B cell (primary cell): Measurements from ENCODE around the gene PTBP3. TPM values are rescaled to one million over a fixed set of nuclear protein-coding genes. Genes with fewer than 3 reads are reported as not detected.

Experiments
- ATAC-seq: fragments of 200-7000 bp; cut with Tn5 transposase; one replicate; pipeline ENCODE4 v1.10.0; 2021; ENCODE audit warnings: low read depth, mild to moderate bottlenecking, moderate number of reproducible peaks, moderate library complexity
- CTCF ChIA-PET: fragments of 350-600 bp; sonication (Branson Sonifier 250); formaldehyde crosslinking; loops from one replicate; lab custom pipeline; 2021; ENCODE audit warnings: antibody characterized with exemption, inconsistent platforms; lab: Charles Lee
- POLR2A ChIA-PET: fragments of 350-600 bp; sonication (Branson Sonifier 250); formaldehyde crosslinking; loops from one replicate; lab custom pipeline; 2021; ENCODE audit warnings: antibody characterized with exemption; lab: Charles Lee
- DNase-seq: peaks from one replicate; pipeline ENCODE4 v3.0.0; 2013
- H2AFZ ChIP-seq: 2 replicates; pipeline ENCODE4 v1.6.1; 2012; ENCODE audit warnings: mild to moderate bottlenecking, low read depth, low read length; ENCODE audit not compliant: insufficient read depth, poor library complexity, severe bottlenecking
- H3K27ac ChIP-seq, 2 donors: 1 replicate in 1 of 2; 2 replicates in 1 of 2; pipeline ENCODE4 v1.5.1; 2012 to 2013; ENCODE audit warnings: low read length in 2 of 2, mild to moderate bottlenecking in 2 of 2, moderate library complexity in 1 of 2
- H3K27me3 ChIP-seq, 4 experiments: fragments of 200-600 bp in 1 of 4; sonication (generic) in 1 of 4; replicated peaks in 1 of 4; 1 replicate in 2 of 4; 2 replicates in 2 of 4; pipeline versions ENCODE4 v1.6.1 to v1.7.0; 2013 to 2016; ENCODE audit warnings: low read length in 3 of 4, mild to moderate bottlenecking in 2 of 4, mixed read lengths in 1 of 4, moderate library complexity in 1 of 4; ENCODE audit not compliant: insufficient read depth in 4 of 4, control insufficient read depth in 3 of 4; ENCODE audit errors: control extremely low read depth in 1 of 4
- H3K36me3 ChIP-seq, 2 experiments: replicated peaks in 1 of 2; 1 replicate in 1 of 2; 2 replicates in 1 of 2; pipeline versions ENCODE4 v1.6.1 to v1.7.1; 2013; ENCODE audit warnings: low read length in 1 of 2; ENCODE audit not compliant: insufficient read depth in 2 of 2, control insufficient read depth in 1 of 2; ENCODE audit errors: control extremely low read depth in 1 of 2, extremely low read depth in 1 of 2
- H3K4me1 ChIP-seq, 2 donors: fragments of 200-600 bp in 1 of 2; sonication (generic) in 1 of 2; 1 replicate in 1 of 2; 2 replicates in 1 of 2; pipeline versions ENCODE4 v1.5.1 to v1.6.1; 2013 to 2017; ENCODE audit warnings: low read length in 2 of 2; ENCODE audit not compliant: control insufficient read depth in 2 of 2, insufficient read depth in 2 of 2
- H3K4me2 ChIP-seq: replicated peaks from 2 replicates; pipeline ENCODE3; 2012; ENCODE audit warnings: mild to moderate bottlenecking, low read depth, low read length; ENCODE audit not compliant: poor library complexity, severe bottlenecking
- H3K4me3 ChIP-seq, 5 experiments: fragments of 200-600 bp in 1 of 5; sonication (generic) in 1 of 5; 1 replicate in 3 of 5; 2 replicates in 2 of 5; pipeline versions ENCODE4 v1.5.1 to v1.7.0; 2011 to 2016; ENCODE audit warnings: low read length in 4 of 5, mild to moderate bottlenecking in 4 of 5, low read depth in 2 of 5, control low read depth in 1 of 5, moderate library complexity in 1 of 5; ENCODE audit not compliant: insufficient read depth in 1 of 5; ENCODE audit errors: control extremely low read depth in 1 of 5, extremely low read depth in 1 of 5
- H3K79me2 ChIP-seq: fragments of 200-600 bp; sonication (generic); one replicate; pipeline ENCODE4 v1.6.0; 2016; ENCODE audit warnings: low read length; ENCODE audit not compliant: control insufficient read depth, insufficient read depth
- H3K9ac ChIP-seq: fragments of 200-600 bp; sonication (generic); 2 replicates; pipeline ENCODE4 v1.6.1; 2017; ENCODE audit warnings: mild to moderate bottlenecking, low read length, moderate library complexity
- H3K9me3 ChIP-seq, 3 donors: one replicate each; pipeline versions ENCODE4 v1.6.1 to v1.7.1; 2013; ENCODE audit warnings: low read length in 2 of 3; ENCODE audit not compliant: control insufficient read depth in 2 of 3, insufficient read depth in 1 of 3; ENCODE audit errors: control extremely low read depth in 1 of 3
- H4K20me1 ChIP-seq: 2 replicates; pipeline ENCODE4 v1.6.0; 2012; ENCODE audit warnings: mild to moderate bottlenecking, low read length; ENCODE audit not compliant: insufficient read depth, control insufficient read depth, poor library complexity, severe bottlenecking
- H3K27ac Mint-ChIP-seq: one replicate; pipeline ENCODE4 v1.8.0; 2021; ENCODE audit warnings: mixed read lengths
- H3K27me3 Mint-ChIP-seq: one replicate; pipeline ENCODE4 v1.8.0; 2021; ENCODE audit warnings: mixed read lengths
- H3K4me1 Mint-ChIP-seq: one replicate; pipeline ENCODE4 v1.8.0; 2021; ENCODE audit warnings: mixed read lengths
- H3K4me3 Mint-ChIP-seq: one replicate; pipeline ENCODE4 v1.8.0; 2021; ENCODE audit warnings: mixed read lengths
- H3K9me3 Mint-ChIP-seq: one replicate; pipeline ENCODE4 v1.8.0; 2022; ENCODE audit warnings: mixed read lengths; ENCODE audit not compliant: insufficient read depth
- CTCF ChIP-seq: fragments of 200-600 bp; IDR thresholded peaks from one replicate; pipeline ENCODE4 v1.8.0; 2022; ENCODE audit warnings: antibody characterized with exemption, mild to moderate bottlenecking
- EZH2 ChIP-seq: IDR thresholded peaks from 2 replicates; pipeline ENCODE4 v1.6.1; 2012; ENCODE audit warnings: borderline replicate concordance, low read depth, mild to moderate bottlenecking, moderate library complexity, low read length; ENCODE audit not compliant: insufficient read depth, poor library complexity, severe bottlenecking
- WGBS: methylation state at CpG from one replicate; pipeline ENCODE4 v1.1.5; 2013; ENCODE audit warnings: missing lambda C conversion rate; ENCODE audit not compliant: insufficient coverage; 5-methylcytosine and 5-hydroxymethylcytosine counted together
- intact Hi-C: fragments of 100-400 bp; cut with micrococcal nuclease; formaldehyde crosslinking; loops from one replicate; pipeline ENCODE4 v1.10.0; 2022
- polyA plus RNA-seq: library from polyadenylated mRNA; depleted of rRNA; stranded (reverse); fragments of >200 nt; gene quantifications from 2 replicates; pipeline ENCODE4 v1.2.3, GENCODE V29; 2012
- total RNA-seq, 2 donors: library from RNA; stranded (reverse); fragments of 120-200 nt in 1 of 2; gene quantifications; 1 replicate in 1 of 2; 2 replicates in 1 of 2; pipeline versions ENCODE4 v1.2.3 to v1.2.4, GENCODE V29; 2013 to 2022

PTBP3 gene
- total and polyA plus RNA-seq, 2 donors (not counting 1 experiment from before 2014, with no cell fraction given): 22.8 to 133 TPM

- DNase-seq (no peak), ATAC-seq (no peak)
- no peaks in the 10 kb centered on the region for H3K9me3 Mint-ChIP-seq
- POLR2A ChIA-PET: no interaction called here
- H3K9ac ChIP-seq: no peak overlapping the region
- peaks cover 2 to 65% of the 10 kb centered on the region in 2 experiments for H3K36me3 ChIP-seq
- H4K20me1 ChIP-seq: no peaks in the 10 kb centered on the region
- no peak overlapping the region for H3K4me2 ChIP-seq
- intact Hi-C loops: no loop called here
- H3K9me3 ChIP-seq: no peaks in the 10 kb centered on the region
- no peaks in the 10 kb centered on the region for H3K79me2 ChIP-seq
- no peak for TF ChIP-seq CTCF
- no peaks in the 10 kb centered on the region for H3K27me3 ChIP-seq
- no peak overlapping the region for H2AFZ ChIP-seq
- peaks cover 4% of the 10 kb centered on the region for H3K4me1 Mint-ChIP-seq
- H3K27ac ChIP-seq: no peak overlapping the region
- H3K27me3 Mint-ChIP-seq: no peaks in the 10 kb centered on the region
- CTCF ChIA-PET: interaction anchor here (1.2 kb wide), 1 partner anchor 124 kb away, joined by 3 read pairs; no protein-coding TSS in a partner anchor
- no peaks in the 10 kb centered on the region for H3K4me1 ChIP-seq
- H3K27ac Mint-ChIP-seq: no peak overlapping the region
- 100% methylated on average over 2 of the region's 3 CpGs for WGBS
- H3K4me3 Mint-ChIP-seq: no peak overlapping the region
- no peak overlapping the region for H3K4me3 ChIP-seq
Measured at GRCh38 chr9:112226091-112226490, 107.3 kb downstream of the PTBP3 start.

- no peaks in the 10 kb centered on the region for H3K79me2 ChIP-seq
- intact Hi-C loops: no loop called here
- no peak for ATAC-seq
- no peaks in the 10 kb centered on the region for H3K9me3 ChIP-seq
- H4K20me1 ChIP-seq: no peaks in the 10 kb centered on the region
- no peak for TF ChIP-seq CTCF
- no peak for TF ChIP-seq EZH2
- no peaks in the 10 kb centered on the region for H3K4me1 ChIP-seq
- no peak overlapping the region for H3K27ac ChIP-seq
- Mint-ChIP-seq H3K27ac (no peak overlapping the region), H3K4me1 (peaks cover 8% of the 10 kb centered on the region), H3K4me3 (no peak overlapping the region), H3K9me3 (no peaks in the 10 kb centered on the region), H3K27me3 (no peaks in the 10 kb centered on the region)
- no peak overlapping the region for H3K4me2 ChIP-seq
- WGBS: 100% methylated on average over 2 of the region's 4 CpGs
- no peak overlapping the region for H2AFZ ChIP-seq
- no peaks in the 10 kb centered on the region for H3K27me3 ChIP-seq
- H3K9ac ChIP-seq: no peak overlapping the region
- no peak for DNase-seq
- ChIA-PET POLR2A (no interaction called here), CTCF (interaction anchor here (1.2 kb wide), 2 partner anchors 122 to 127 kb away, joined by 3 read pairs; no protein-coding TSS in a partner anchor)
- H3K36me3 ChIP-seq: peaks cover 2 to 64% of the 10 kb centered on the region in 2 experiments
- H3K4me3 ChIP-seq: no peak overlapping the region
Measured at GRCh38 chr9:112224401-112225289, 108.8 kb downstream of the PTBP3 start.
